ENCODE results near the gene MYH13. TPM values are rescaled to one million over a fixed set of nuclear protein-coding genes. Genes with fewer than 3 reads are reported as not detected.

Gene MYH13
- not detected for total RNA-seq

- no peaks in the 10 kb centered on the region for H3K27me3 ChIP-seq
- no peak within 1 kb of the TSS for H3K27ac ChIP-seq (replicated peaks in 1 of 4)
- DNase-seq (ENCODE audit: extremely low spot score), result no peak
- no peak within 1 kb of the TSS for H3K4me3 ChIP-seq
- intact Hi-C loops (cut with DNase I), result no loop called here
- H3K9me3 ChIP-seq, result no peaks in the 10 kb centered on the region
- no peaks in the 10 kb centered on the region for H3K36me3 ChIP-seq
- TF ChIP-seq POLR2A (IDR thresholded peaks at IDR 0.05; ENCODE audit: low read depth) (no peak), EP300 (IDR thresholded peaks at IDR 0.05) (no peak), POLR2AphosphoS5 (IDR thresholded peaks at IDR 0.05) (no peak), CTCF (IDR thresholded peaks at IDR 0.05) (no peak)
- WGBS, result 73% methylated on average over 5 of the region's 5 CpGs
- H3K4me1 ChIP-seq, result no peaks in the 10 kb centered on the region
Observed at GRCh38 chr17:10372906-10373305, at the start of gene MYH13. TSS of gene MYH13 (minus strand) at chr17:10373006. CDS start at chr17:10364530, 8,476 bp downstream.

GRCh38 chr17:10421900-10422542 is 49.2 kb upstream of the MYH13 start, which contains the start of gene MYH8:
TSS of gene MYH8 (minus strand) at chr17:10421950. CDS start at chr17:10420227, 1,723 bp downstream.
- no peaks in the 10 kb centered on the region for H3K36me3 ChIP-seq
- WGBS, result 71% methylated on average over 7 of the region's 7 CpGs
- no peak within 1 kb of the TSS for H3K4me3 ChIP-seq
- H3K27me3 ChIP-seq, result no peaks in the 10 kb centered on the region
- intact Hi-C loops (cut with DNase I), result no loop called here
- TF ChIP-seq EP300 (IDR thresholded peaks at IDR 0.05), result no peak
- H3K4me1 ChIP-seq, result no peaks in the 10 kb centered on the region
- H3K9me3 ChIP-seq, result no peaks in the 10 kb centered on the region
- no peak for DNase-seq (ENCODE audit: extremely low spot score)
- H3K27ac ChIP-seq (replicated peaks in 1 of 4), result no peak within 1 kb of the TSS

DNA sequence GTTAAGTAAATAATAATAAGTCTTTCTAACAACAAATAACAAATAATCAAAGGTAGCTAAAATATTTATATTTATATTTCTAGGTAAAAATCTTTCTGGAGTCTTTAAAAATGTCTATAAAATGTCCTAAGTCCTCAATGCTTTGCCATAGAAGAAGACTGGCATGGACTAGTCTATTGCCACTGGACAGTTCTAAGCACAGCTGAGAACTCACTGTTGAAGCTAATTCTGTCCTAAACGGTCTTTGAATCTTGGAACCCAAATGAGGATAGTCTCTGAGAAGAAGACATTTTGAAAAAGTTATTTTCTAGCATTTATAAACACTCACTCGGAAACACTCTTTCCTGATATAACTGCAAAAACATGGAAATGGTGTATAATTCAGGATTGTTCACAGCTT is 48.4 kb upstream of the MYH13 start:
- H3K27ac ChIP-seq (replicated peaks in 1 of 4), result no peak overlapping the region
- H3K4me1 ChIP-seq, result no peaks in the 10 kb centered on the region
- H3K4me3 ChIP-seq, result no peak overlapping the region
- no peaks in the 10 kb centered on the region for H3K27me3 ChIP-seq
- no peaks in the 10 kb centered on the region for H3K9me3 ChIP-seq
- WGBS, result 63% methylated on average over 2 of the region's 2 CpGs
- H3K36me3 ChIP-seq, result no peaks in the 10 kb centered on the region
- intact Hi-C loops (cut with DNase I), result no loop called here
- no peak for DNase-seq (ENCODE audit: extremely low spot score)
- TF ChIP-seq POLR2AphosphoS5 (IDR thresholded peaks at IDR 0.05) (no peak), CTCF (IDR thresholded peaks at IDR 0.05) (no peak), POLR2A (IDR thresholded peaks at IDR 0.05; ENCODE audit: low read depth) (no peak), EP300 (IDR thresholded peaks at IDR 0.05) (no peak)

DNA sequence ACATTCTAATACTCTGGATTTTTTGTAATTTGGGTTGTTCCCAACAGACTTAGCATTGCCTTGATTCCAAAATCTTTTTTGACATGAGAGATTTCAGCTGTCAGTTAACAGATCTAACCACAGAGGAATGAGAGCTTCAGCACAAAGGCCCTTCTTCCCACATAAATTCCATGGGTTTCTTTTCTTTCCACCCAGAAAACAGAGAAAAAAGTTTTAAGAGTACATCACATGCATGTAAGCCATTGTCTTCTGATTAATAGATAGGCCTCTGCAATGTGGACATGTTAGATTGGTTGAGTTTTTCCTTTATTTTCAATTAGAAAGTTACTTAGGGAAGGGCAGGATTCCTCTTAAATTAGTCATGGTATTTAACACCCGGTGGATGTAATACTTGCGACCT is 48.0 kb upstream of the MYH13 start:
- intact Hi-C loops (cut with DNase I), result no loop called here
- WGBS, result 76% methylated on average over 2 of the region's 2 CpGs
- H3K27ac ChIP-seq (replicated peaks in 1 of 4), result no peak overlapping the region
- no peak for DNase-seq (ENCODE audit: extremely low spot score)
- H3K36me3 ChIP-seq, result no peaks in the 10 kb centered on the region
- H3K4me1 ChIP-seq, result no peaks in the 10 kb centered on the region
- H3K9me3 ChIP-seq, result no peaks in the 10 kb centered on the region
- H3K27me3 ChIP-seq, result no peaks in the 10 kb centered on the region
- TF ChIP-seq POLR2AphosphoS5 (IDR thresholded peaks at IDR 0.05), result no peak
- TF ChIP-seq EP300 (IDR thresholded peaks at IDR 0.05), result no peak
- no peak for TF ChIP-seq CTCF (IDR thresholded peaks at IDR 0.05)
- TF ChIP-seq POLR2A (IDR thresholded peaks at IDR 0.05; ENCODE audit: low read depth), result no peak
- no peak overlapping the region for H3K4me3 ChIP-seq

GRCh38 chr17:10417431-10417830 is 44.6 kb upstream of the MYH13 start:
- H3K27ac ChIP-seq (replicated peaks in 1 of 4), result no peak overlapping the region
- H3K27me3 ChIP-seq, result no peaks in the 10 kb centered on the region
- no peaks in the 10 kb centered on the region for H3K4me1 ChIP-seq
- no peak overlapping the region for H3K4me3 ChIP-seq
- no peak for DNase-seq (ENCODE audit: extremely low spot score)
- H3K9me3 ChIP-seq, result no peaks in the 10 kb centered on the region
- intact Hi-C loops (cut with DNase I), result no loop called here
- no peaks in the 10 kb centered on the region for H3K36me3 ChIP-seq
- 45% methylated on average over 3 of the region's 3 CpGs for WGBS
- no peak for TF ChIP-seq POLR2A (IDR thresholded peaks at IDR 0.05; ENCODE audit: low read depth)

DNA sequence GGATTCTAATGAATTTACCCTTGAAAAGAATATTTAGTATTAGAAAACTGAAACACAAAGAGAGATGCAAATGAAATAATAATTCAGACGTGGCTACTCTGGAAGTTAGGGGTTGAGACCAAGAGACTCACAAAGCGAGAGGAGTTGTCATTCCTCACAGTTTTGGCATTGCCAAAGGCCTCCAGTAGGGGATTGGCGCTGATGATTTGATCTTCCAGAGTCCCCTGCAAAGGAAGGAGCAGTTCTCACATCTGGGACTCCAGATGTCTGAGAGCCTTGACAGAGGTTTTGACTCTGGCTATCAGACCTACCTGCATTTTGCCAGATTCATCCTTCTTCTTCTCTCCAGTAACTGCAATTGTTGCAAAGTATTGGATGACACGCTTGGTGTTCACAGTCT is 42.4 kb upstream of the MYH13 start:
- H3K27ac ChIP-seq (replicated peaks in 1 of 4), result no peak overlapping the region
- WGBS, result 78% methylated on average over 4 of the region's 4 CpGs
- H3K4me1 ChIP-seq, result no peaks in the 10 kb centered on the region
- DNase-seq (ENCODE audit: extremely low spot score), result no peak
- TF ChIP-seq POLR2A (IDR thresholded peaks at IDR 0.05; ENCODE audit: low read depth) (no peak), POLR2AphosphoS5 (IDR thresholded peaks at IDR 0.05) (no peak), EP300 (IDR thresholded peaks at IDR 0.05) (no peak), CTCF (IDR thresholded peaks at IDR 0.05) (no peak)
- H3K27me3 ChIP-seq, result no peaks in the 10 kb centered on the region
- intact Hi-C loops (cut with DNase I), result no loop called here
- H3K9me3 ChIP-seq, result no peaks in the 10 kb centered on the region
- no peaks in the 10 kb centered on the region for H3K36me3 ChIP-seq
- no peak overlapping the region for H3K4me3 ChIP-seq
